Kidney epithelial cell (primary cell): ENCODE measurements around the gene TMEM88. TPM values are rescaled to one million over a fixed set of nuclear protein-coding genes. Genes with fewer than 3 reads are reported as not detected.

Source experiments
- DNase-seq: peaks from one replicate; pipeline ENCODE4 v3.0.0-alpha.2; 2010; ENCODE audit warnings: low read depth
- H3K27me3 ChIP-seq: 2 replicates; pipeline ENCODE4 v1.6.0; 2011; ENCODE audit warnings: low read length; ENCODE audit not compliant: control insufficient read depth, insufficient read depth
- H3K36me3 ChIP-seq: 2 replicates; pipeline ENCODE4 v1.5.1; 2011; ENCODE audit warnings: low read length; ENCODE audit not compliant: control insufficient read depth, insufficient read depth
- H3K4me3 ChIP-seq: 2 replicates; pipeline ENCODE4 v1.5.1; 2011; ENCODE audit warnings: low read depth, mild to moderate bottlenecking, control low read depth, low read length
- total RNA-seq: library from RNA; depleted of rRNA; stranded (reverse); fragments of >200 nt; gene quantifications from 2 replicates; pipeline ENCODE4 v1.2.3, GENCODE V29; 2015
- TF ChIP-seq, protein P1 (sequence below): IDR thresholded peaks from 2 replicates; pipeline ENCODE4 v1.5.1; 2011; ENCODE audit warnings: mild to moderate bottlenecking, moderate library complexity, low read length, control low read depth, inconsistent platforms; ENCODE audit not compliant: insufficient read depth, poor library complexity, severe bottlenecking

TMEM88 gene
- total RNA-seq, 1 donor from 2014 or later: 4.3 TPM

DNA sequence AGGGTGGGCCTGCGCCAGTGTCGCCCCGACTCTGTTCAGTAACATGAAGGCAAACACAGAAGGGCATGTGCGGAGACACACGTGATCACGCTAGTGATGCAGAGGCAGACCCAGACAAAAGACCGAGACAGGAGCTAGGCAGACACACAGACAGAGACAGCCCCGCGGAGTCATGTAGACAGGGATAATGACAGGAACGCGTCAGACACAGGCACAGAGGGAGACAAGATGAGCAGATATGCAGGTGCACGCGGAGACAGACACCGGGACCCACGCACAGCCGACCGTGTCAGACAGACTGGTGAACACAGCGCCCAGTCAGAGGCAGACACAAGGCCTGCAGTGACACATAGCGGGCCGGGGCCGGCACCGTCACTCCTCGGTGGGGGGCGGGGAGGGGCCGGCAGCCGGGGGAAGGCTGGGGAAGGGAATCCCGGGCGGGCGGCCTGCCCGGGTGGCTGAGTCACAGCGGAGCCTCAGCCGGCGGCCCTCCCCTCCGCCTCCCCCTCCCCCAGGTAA, 13.4 kb upstream of the TMEM88 start:
- Histone ChIP-seq H3K27me3 (no peaks in the 10 kb centered on the region), H3K4me3 (peak overlapping the region; percentile 68), H3K36me3 (peaks cover 2% of the 10 kb centered on the region)
- peak; percentile 43 for DNase-seq
- TF ChIP-seq, protein P1, sequence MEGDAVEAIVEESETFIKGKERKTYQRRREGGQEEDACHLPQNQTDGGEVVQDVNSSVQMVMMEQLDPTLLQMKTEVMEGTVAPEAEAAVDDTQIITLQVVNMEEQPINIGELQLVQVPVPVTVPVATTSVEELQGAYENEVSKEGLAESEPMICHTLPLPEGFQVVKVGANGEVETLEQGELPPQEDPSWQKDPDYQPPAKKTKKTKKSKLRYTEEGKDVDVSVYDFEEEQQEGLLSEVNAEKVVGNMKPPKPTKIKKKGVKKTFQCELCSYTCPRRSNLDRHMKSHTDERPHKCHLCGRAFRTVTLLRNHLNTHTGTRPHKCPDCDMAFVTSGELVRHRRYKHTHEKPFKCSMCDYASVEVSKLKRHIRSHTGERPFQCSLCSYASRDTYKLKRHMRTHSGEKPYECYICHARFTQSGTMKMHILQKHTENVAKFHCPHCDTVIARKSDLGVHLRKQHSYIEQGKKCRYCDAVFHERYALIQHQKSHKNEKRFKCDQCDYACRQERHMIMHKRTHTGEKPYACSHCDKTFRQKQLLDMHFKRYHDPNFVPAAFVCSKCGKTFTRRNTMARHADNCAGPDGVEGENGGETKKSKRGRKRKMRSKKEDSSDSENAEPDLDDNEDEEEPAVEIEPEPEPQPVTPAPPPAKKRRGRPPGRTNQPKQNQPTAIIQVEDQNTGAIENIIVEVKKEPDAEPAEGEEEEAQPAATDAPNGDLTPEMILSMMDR: no peak

DNA sequence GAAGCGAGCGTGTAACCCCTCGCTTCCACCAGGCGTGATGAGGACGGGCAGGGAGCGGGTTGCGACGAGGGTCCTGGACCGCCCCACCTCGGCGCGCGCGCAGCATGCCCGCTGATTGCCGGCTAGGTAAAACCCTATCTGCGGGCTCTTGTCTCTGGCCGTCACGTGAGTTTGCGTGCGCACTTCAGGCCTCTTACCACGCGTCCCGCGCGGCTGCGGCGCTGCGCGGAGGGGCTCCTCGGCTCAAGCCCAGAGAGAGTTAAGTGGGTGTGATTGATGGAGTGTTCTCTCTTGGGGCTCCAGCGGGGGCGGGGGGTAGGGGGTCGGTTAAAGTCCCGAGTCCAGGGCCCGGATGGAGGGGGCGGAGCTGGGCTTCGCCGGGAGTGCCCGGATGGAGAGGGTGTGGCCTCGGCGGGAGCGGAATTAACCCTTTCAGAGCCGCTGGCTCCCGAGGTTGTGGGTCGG, 12.9 kb upstream of the TMEM88 start:
- Histone ChIP-seq H3K36me3 (peaks cover 2% of the 10 kb centered on the region), H3K27me3 (no peaks in the 10 kb centered on the region), H3K4me3 (peak overlapping the region; percentile 68)
- TF ChIP-seq, protein P1: no peak
- no peak for DNase-seq

DNA sequence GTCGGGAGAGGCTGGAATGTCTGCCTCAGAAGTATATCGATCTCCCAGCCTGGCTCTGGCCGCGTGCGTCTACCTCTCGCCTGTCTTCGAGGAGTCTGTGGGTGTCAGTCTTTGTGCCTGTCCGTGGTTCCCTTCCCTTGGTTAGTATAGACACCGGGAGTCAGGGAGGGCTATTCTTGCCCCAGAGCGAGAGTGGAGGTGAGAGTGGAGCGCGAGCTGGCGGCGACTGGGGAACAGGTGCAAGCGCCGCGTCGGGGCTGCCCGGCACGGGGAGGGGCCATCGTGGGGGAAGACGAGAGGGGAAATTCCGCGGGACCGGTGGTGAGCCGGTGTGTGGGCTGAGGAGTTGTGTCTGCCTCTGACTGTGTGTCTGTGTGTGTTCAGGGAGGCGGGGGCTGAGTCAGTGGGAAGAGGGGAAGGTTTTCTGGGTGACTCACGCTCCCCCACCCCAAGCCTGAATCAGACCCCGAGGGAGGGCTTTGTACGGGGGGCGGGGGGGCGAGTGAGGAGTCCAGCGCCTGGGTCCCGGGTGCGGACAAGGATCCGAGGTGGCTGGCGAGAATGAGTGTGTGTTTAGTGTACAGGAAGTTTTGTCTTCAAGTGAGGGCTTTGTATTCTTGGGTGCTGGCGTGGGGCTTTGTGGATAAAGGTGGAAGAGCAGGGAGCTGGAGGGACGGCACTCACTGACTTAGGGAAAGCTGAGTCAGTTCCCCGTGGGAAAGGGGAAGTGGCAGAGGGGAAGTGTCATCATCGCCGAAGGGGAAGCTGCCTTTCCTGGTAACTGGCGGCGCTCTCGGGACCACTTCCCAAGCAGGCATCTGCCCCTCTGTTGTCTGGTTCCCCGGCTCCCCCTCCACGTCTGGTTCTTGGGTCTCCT, 12.2 kb upstream of the TMEM88 start:
- Histone ChIP-seq H3K27me3 (no peaks in the 10 kb centered on the region), H3K4me3 (peak overlapping the region; percentile 68), H3K36me3 (peaks cover 2% of the 10 kb centered on the region)
- TF ChIP-seq, protein P1: no peak
- DNase-seq: peak; percentile 73

DNA sequence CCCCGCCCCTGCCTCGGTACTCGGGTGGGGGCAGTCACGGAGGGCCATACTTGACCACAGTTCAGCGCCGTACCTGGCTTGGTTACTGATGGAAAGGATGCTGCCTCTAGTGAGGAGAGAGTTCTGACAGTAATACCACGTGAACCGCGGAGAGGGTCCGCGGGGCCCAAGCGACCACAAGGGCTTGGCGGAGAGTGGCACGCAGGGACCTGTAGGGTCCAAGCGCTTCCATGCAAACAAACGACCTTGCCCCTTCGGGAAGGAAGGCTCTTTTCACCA, 11.7 kb upstream of the TMEM88 start:
- TF ChIP-seq, protein P1: no peak
- DNase-seq: no peak
- Histone ChIP-seq H3K36me3 (peaks cover 2% of the 10 kb centered on the region), H3K4me3 (peak overlapping the region; percentile 68), H3K27me3 (no peaks in the 10 kb centered on the region)

DNA sequence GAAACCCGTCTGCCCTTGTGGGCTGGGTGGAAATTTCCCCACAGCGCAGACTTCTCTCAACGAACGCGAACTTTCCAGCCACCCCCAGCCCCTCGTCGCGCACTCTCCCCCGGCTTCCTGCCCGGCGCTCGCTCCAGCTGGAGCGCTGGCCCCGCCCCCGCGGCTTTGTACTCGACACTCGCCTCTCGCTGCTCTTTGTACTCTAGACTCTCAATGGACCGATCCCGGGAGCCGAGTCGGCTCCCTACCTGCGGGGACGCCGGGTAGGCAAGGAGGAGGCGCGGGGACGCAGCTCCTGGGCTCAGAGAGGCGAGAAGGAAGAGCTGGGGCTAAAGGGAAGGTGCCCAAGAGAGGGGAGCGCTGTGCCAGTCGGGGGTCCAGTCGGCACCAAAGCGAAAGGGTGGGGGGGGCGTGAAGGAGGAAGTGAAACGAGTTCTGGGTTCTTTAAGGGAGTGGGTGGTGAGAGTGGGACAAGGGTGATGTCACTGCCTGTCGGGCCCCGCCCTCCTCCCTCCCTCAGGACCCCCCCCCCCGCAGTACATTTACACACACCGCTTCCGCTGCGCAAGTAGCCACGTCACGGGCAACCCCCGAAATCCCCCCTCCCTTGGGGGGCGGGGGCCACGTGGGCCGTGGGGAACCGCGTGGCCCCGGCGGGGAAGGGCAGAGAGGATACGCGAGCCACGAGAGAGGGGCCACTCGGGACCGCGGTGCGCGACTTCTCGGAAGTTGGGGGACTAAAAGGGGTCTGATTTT, 11.2 kb upstream of the TMEM88 start:
- H3K4me3 ChIP-seq: peak overlapping the region; percentile 68
- TF ChIP-seq, protein P1: no peak
- DNase-seq: no peak
- no peaks in the 10 kb centered on the region for H3K27me3 ChIP-seq
- H3K36me3 ChIP-seq: peaks cover 2% of the 10 kb centered on the region
